ENCODE data around the gene KLHL40.

The KLHL40 gene

DNA sequence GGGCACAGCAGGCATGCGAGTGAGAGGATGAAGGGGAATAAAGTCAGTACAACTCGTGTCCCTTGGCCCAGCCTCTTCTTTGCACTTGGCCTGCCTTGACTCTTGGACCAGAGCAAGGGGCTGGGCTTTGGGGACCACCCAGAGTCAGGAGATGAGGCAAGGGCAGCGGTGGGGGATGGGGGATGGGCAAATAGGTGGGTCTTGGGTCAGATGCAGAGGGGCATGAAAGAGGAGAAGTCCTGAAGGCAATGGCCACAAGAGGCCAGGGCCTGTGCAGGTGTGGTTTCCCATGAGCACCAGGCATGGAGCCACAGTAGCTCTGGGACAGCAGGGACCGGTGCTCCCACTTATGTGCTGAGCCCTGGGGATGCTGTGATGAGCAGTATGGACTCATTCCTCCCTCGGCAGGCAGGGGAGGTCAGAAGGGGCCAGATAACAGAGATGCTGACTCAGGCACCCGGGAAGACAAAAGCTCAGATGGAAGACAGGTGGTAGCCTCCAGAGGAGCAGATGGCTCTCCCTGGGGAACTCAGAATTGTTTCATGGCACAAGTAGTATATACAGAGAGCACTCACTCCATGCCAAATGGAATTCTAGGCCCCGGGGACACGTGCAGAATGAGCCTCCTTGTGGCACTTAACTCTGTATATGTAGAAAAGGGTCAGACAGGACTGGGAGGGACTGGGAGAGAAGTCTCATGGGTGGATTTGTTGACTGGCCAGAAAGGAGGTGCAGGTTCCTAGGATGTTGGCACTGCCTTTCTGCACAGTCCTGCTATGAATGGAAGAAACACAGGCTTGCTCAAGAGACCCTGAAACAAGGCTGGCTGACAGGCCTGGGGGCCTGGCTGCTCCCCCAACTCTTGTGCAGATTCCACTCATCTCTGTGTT is 17.6 kb upstream of the KLHL40 start:
- DNase-seq (ENCODE audit: insufficient read length, low spot score) (no peak), FAIRE-seq (no peak)

- DNase-seq (ENCODE audit: insufficient read length, low spot score) (no peak), FAIRE-seq (no peak)
Measured at GRCh38 chr3:42668413-42668760, 16.9 kb upstream of the KLHL40 start.

- no peak for DNase-seq (ENCODE audit: insufficient read length, low spot score)
- FAIRE-seq: no peak
Measured at GRCh38 chr3:42668793-42669217, 16.5 kb upstream of the KLHL40 start.

DNA sequence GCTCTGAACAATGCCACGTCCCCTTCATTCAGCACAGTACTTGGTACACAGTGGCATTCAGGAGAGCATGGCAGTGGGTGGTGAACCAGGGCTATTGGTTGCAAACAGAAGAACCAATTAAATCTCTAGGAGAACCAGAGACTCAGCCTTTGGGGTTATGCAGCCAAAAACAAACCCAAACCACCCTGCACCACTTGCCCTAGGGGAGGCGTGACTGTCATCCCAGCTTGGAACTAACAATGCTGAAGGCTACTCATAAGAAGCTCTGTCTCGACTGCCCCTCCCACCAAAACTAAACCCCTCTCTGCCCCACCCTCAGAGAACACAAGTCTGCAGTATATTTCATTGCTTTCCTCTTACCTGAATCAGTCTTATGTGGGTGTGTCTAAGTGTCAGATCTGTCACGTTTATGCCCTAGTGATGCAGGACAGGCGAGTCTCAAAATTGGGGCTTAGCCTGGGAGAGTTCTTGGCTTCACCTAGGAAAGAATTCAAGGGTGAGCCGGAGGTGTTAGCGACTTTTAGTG is 15.2 kb upstream of the KLHL40 start:
- DNase-seq (ENCODE audit: insufficient read length, low spot score) (no peak), FAIRE-seq (no peak)

- no peak for FAIRE-seq
- DNase-seq (ENCODE audit: insufficient read length, low spot score): no peak
Measured at GRCh38 chr3:42670670-42671069, 14.7 kb upstream of the KLHL40 start.

DNA sequence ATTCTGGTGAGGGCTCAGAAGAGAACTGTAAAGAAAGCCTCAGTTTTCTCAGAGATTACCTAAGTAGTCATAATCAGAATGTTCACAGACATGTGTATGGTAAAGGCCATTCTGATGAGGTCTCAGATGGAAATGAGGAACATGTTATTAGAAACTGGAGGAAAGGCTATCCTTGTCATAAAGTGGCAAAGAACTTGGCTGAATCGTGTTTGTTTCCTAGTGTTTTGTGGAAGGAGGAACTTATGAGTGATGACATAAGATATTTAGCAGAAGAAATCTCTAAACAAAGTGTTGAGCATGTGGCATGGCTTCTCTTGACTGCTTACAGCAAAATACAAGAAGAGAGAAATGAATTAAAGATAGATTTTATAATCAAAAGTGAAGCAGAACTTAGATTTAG is 12.8 kb upstream of the KLHL40 start:
- FAIRE-seq (no peak), DNase-seq (ENCODE audit: insufficient read length, low spot score) (no peak)

DNA sequence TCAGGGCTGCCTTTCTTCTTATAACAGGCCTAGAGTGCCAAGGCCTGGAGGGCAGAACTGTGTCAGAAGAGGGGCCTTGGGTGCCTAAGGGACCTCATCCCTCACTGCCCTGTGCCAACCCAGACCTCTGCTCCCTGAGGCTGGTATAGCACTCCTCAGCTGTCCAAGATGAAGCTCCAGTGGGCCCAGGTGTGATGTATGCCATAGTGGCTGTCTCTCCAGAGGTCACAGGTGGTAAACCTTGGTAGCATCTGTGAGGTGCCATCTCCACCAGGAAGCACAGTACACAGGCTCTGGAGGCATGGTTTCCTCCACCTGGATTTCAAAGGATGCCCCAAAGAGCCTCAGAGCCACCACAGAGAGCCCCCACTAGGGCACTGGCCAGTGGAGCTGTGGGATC is 12.3 kb upstream of the KLHL40 start:
- FAIRE-seq: no peak
- DNase-seq (ENCODE audit: insufficient read length, low spot score): no peak

DNA sequence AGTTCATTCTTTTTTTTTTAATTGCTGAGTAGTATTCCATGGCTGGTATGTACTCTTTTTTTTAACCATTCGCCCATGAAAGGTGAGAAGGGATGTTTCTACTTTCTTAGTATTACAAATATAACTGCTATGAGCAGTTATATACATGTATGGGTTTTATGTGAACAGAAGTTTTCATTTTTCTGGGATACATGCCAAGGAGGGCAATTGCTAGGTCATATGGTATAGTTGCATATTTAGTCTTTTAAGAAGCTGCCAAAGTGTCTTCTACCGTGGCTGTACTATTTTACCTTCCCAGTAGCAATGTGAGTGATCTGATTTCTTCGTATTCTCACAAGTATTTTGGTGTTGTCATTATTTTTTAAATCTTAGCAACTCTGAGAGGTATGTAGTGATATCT is 11.2 kb upstream of the KLHL40 start:
- DNase-seq (ENCODE audit: insufficient read length, low spot score) (no peak), FAIRE-seq (no peak)

- DNase-seq (ENCODE audit: insufficient read length, low spot score): no peak
Measured at GRCh38 chr3:42675909-42676308, 9.4 kb upstream of the KLHL40 start.

DNA sequence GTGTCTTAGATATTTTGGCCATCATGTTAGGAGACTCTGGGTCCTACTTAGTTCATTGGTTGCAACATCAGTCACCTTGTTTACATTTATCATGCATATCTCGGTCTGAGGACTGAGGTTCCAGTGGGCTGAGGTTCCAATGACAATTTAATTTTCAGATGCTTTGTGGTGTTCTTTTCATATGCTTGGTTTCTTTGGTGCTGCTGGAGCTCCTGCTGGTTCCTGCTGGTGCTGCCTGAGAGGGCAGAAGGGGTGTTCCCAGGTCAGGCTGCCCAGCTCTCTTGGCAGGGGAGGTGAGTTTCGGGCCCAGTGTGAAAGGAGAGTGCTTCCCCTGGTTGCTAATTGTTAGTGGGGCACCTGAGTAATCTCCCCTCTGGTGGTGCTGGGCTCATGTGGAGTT is 6.9 kb upstream of the KLHL40 start:
- FAIRE-seq (no peak), DNase-seq (ENCODE audit: insufficient read length, low spot score) (no peak)

More at GRCh38 chr3:42675909-42676308, 9.4 kb upstream of the KLHL40 start:
- FAIRE-seq: no peak

DNA sequence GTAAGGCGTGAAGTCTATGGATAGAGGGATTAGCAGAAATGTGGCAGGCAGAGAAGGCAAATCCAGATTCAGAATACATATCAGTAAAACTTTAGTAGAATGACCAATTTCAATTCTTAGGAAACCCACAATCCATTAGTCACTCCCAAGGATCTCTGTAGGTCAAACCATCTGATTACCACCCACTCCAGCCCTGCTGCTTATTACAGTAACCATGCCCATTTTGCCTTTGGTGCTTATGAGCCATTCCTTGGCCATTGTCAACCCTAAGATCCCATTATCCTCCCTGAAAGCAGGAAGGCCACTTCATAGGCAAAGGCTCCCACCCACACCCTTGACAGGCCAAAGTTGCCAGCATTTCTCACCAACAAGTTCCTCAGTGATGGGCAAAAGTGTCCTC is 5.1 kb upstream of the KLHL40 start:
- no peak for FAIRE-seq

GRCh38 chr3:42680806-42681205 is 4.5 kb upstream of the KLHL40 start:
- DNase-seq (ENCODE audit: insufficient read length, low spot score) (no peak), FAIRE-seq (no peak)

More for the DNA sequence above, 5.1 kb upstream of the KLHL40 start:
- DNase-seq (ENCODE audit: insufficient read length, low spot score): no peak

GRCh38 chr3:42681361-42682038 is 3.8 kb upstream of the KLHL40 start:
- no peak for DNase-seq (ENCODE audit: insufficient read length, low spot score)
- no peak for FAIRE-seq

- DNase-seq (ENCODE audit: insufficient read length, low spot score): no peak
- FAIRE-seq: no peak
Measured at GRCh38 chr3:42682301-42683070, 2.9 kb upstream of the KLHL40 start.

GRCh38 chr3:42683875-42684598 is 1.3 kb upstream of the KLHL40 start:
- FAIRE-seq (peak; percentile 79), DNase-seq (ENCODE audit: insufficient read length, low spot score) (peak; percentile 90)

DNA sequence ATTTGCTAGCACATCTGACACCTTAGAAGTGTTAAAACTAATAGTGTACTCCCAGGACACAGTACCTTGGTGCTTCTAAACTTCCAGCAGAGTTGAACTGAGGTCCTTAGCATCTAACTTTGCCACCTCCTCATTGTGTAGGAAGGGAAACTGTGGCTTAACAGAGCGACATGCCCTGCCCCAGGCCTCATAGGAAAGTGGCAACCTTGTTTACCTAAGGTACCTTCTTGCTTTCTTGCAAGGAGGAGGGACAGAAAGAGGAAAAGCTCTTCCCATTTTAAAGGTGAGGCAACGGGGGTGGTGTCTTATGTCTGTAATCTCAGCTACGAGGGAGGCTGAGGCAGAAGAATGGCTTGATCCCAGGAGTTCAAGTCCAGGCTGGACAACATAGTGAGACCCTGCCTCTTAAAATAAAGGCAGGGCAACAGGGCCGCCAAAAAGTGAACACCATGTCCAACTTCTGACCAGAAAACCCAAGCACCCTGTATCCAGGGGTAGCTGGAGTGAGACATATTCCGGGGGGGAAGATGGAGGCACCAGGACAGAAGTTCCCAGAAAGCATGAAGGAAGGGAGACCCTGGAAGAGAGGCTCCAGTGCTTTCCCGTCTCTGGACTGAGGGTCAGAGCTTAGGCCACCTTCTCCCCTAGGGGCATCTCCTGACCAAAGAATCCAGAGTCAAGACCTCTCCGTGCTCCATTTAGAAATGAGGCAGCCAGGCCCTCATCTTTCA is 540 bp upstream of the KLHL40 start:
- DNase-seq (ENCODE audit: insufficient read length, low spot score) (no peak), FAIRE-seq (no peak)

DNA sequence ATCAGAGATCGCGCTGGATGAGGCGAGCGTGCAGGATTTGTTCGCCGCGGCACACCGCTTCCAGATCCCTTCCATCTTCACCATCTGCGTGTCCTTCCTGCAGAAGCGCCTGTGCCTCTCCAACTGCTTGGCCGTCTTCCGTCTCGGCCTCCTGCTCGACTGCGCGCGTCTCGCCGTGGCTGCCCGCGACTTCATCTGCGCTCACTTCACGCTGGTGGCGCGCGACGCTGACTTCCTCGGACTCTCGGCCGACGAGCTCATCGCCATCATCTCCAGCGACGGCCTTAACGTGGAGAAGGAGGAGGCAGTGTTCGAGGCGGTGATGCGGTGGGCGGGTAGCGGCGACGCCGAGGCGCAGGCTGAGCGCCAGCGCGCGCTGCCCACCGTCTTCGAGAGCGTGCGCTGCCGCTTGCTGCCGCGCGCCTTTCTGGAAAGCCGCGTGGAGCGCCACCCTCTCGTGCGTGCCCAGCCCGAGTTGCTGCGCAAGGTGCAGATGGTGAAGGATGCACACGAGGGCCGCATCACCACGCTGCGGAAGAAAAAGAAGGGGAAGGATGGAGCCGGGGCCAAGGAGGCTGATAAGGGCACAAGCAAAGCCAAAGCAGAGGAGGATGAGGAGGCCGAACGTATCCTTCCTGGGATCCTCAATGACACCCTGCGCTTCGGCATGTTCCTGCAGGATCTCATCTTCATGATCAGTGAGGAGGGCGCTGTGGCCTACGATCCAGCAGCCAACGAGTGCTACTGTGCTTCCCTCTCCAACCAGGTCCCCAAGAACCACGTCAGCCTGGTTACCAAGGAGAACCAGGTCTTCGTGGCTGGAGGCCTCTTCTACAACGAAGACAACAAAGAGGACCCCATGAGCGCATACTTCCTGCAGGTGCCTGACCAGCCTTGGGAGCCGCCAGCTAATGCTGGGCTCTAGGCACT is 819 bp downstream of the KLHL40 start:
- DNase-seq (ENCODE audit: insufficient read length, low spot score): no peak
- no peak for FAIRE-seq

GRCh38 chr3:42686832-42687650 is 1.7 kb downstream of the KLHL40 start:
- no peak for FAIRE-seq
- DNase-seq (ENCODE audit: insufficient read length, low spot score): no peak
